Thoracic aorta (tissue), 2 donors: Measurements from ENCODE around the gene OR51T1. TPM values are rescaled to one million over a fixed set of nuclear protein-coding genes. Genes with fewer than 3 reads are reported as not detected.

Experiments used
- ATAC-seq: fragments of 150-250 bp; one replicate; pipeline ENCODE4 v1.8.0; 2017; ENCODE audit warnings: low read depth; ENCODE audit not compliant: insufficient number of reproducible peaks, low FRiP score
- DNase-seq: peaks from one replicate; pipeline ENCODE4 v3.0.0-alpha.2; 2020; ENCODE audit warnings: low spot score
- H3K27ac ChIP-seq, 2 donors: fragments of 200-600 bp; sonication (generic); 1 replicate in 1 of 2; 2 replicates in 1 of 2; pipeline ENCODE4 v1.5.1; 2016; ENCODE audit warnings: mild to moderate bottlenecking in 2 of 2, moderate library complexity in 2 of 2
- H3K27me3 ChIP-seq: fragments of 200-600 bp; sonication (generic); replicated peaks from 2 replicates; pipeline ENCODE4 v1.6.0; 2016; ENCODE audit warnings: mild to moderate bottlenecking; ENCODE audit not compliant: insufficient read depth
- H3K36me3 ChIP-seq: fragments of 200-600 bp; sonication (generic); one replicate; pipeline ENCODE4 v1.5.1; 2016
- H3K4me1 ChIP-seq, 2 donors: fragments of 200-600 bp; sonication (generic); 1 replicate in 1 of 2; 2 replicates in 1 of 2; pipeline versions ENCODE4 v1.5.1 to v1.6.0; 2016; ENCODE audit warnings: low read depth in 2 of 2, mild to moderate bottlenecking in 1 of 2; ENCODE audit not compliant: control insufficient read depth in 1 of 2
- H3K4me3 ChIP-seq: fragments of 200-600 bp; sonication (generic); 2 replicates; pipeline ENCODE4 v1.5.1; 2016; ENCODE audit warnings: mild to moderate bottlenecking
- H3K9me3 ChIP-seq: fragments of 200-600 bp; sonication (generic); 2 replicates; pipeline ENCODE4 v1.5.1; 2016
- CTCF ChIP-seq: fragments of 200-600 bp; sonication (generic); IDR thresholded peaks from one replicate; pipeline ENCODE4 v1.5.1; 2019; ENCODE audit warnings: antibody characterized with exemption
- total RNA-seq, 2 donors: library from RNA; depleted of rRNA; stranded (reverse); fragments of >200 nt; gene quantifications; one replicate each; pipeline versions ENCODE4 v1.1.0 to v1.2.3, GENCODE V29; 2016

The OR51T1 gene
- total RNA-seq, 2 donors from 2014 or later = not detected

- Histone ChIP-seq H3K4me3 (no peak overlapping the region), H3K27ac (no peak overlapping the region), H3K36me3 (no peaks in the 10 kb centered on the region), H3K9me3 (no peaks in the 10 kb centered on the region), H3K4me1 (no peaks in the 10 kb centered on the region), H3K27me3 (no peaks in the 10 kb centered on the region)
- ATAC-seq = no peak
- DNase-seq = no peak
- no peak for TF ChIP-seq CTCF
These were observed 2.7 kb downstream of the OR51T1 start for GRCh38 chr11:4884361-4884760.

- Histone ChIP-seq H3K36me3 (no peaks in the 10 kb centered on the region), H3K4me1 (no peaks in the 10 kb centered on the region), H3K9me3 (no peaks in the 10 kb centered on the region), H3K4me3 (no peak overlapping the region), H3K27me3 (no peaks in the 10 kb centered on the region), H3K27ac (no peak overlapping the region)
- DNase-seq (no peak), ATAC-seq (no peak)
- TF ChIP-seq CTCF = no peak
These were observed 4.5 kb downstream of the OR51T1 start for GRCh38 chr11:4886186-4886585.

GRCh38 chr11:4887591-4887990, 5.9 kb downstream of the OR51T1 start:
- Histone ChIP-seq H3K4me3 (no peak overlapping the region), H3K27ac (no peak overlapping the region), H3K4me1 (no peaks in the 10 kb centered on the region), H3K27me3 (no peaks in the 10 kb centered on the region), H3K36me3 (no peaks in the 10 kb centered on the region), H3K9me3 (no peaks in the 10 kb centered on the region)
- no peak for TF ChIP-seq CTCF
- DNase-seq (no peak), ATAC-seq (no peak)

GRCh38 chr11:4890279-4890678, 8.6 kb downstream of the OR51T1 start:
- H3K27me3 ChIP-seq = no peaks in the 10 kb centered on the region
- H3K36me3 ChIP-seq = no peaks in the 10 kb centered on the region
- H3K4me3 ChIP-seq = no peak overlapping the region
- no peak overlapping the region for H3K27ac ChIP-seq
- DNase-seq = no peak
- no peaks in the 10 kb centered on the region for H3K9me3 ChIP-seq
- no peak for ATAC-seq
- H3K4me1 ChIP-seq = no peaks in the 10 kb centered on the region
- no peak for TF ChIP-seq CTCF

- H3K9me3 ChIP-seq = no peaks in the 10 kb centered on the region
- no peaks in the 10 kb centered on the region for H3K27me3 ChIP-seq
- H3K27ac ChIP-seq = no peak overlapping the region
- no peak for TF ChIP-seq CTCF
- no peaks in the 10 kb centered on the region for H3K36me3 ChIP-seq
- H3K4me1 ChIP-seq = no peaks in the 10 kb centered on the region
- no peak overlapping the region for H3K4me3 ChIP-seq
- no peak for DNase-seq
- no peak for ATAC-seq
These were observed 10.4 kb downstream of the OR51T1 start for GRCh38 chr11:4891996-4892640.
